Measurements from ENCODE around the gene MCUR1.
"Not testable (repeated sequence)": the region's sequence is repeated elsewhere in the genome, so short reads cannot be mapped to it uniquely, and the experiment has no call there.

Gene MCUR1

DNA sequence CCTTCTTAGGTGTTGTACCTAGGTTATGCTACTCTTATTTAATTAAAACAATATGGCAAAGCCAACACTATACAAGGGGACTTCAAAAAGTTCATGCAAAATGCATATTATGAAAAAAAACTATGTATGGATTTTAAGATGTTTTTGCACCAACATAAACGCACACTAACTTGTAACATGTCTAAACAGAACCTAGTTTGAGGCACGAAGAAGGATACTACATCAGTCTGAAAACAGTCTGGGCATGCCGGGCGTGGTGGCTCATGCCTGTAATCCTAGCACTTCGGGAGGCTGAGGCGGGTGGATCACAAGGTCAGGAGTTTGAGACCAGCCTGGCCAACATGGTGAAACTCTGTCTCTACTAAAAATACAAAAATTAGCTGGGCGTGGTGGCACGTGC, 34.2 kb downstream of the MCUR1 start:
- not testable (repeated sequence) for DNase-seq

DNA sequence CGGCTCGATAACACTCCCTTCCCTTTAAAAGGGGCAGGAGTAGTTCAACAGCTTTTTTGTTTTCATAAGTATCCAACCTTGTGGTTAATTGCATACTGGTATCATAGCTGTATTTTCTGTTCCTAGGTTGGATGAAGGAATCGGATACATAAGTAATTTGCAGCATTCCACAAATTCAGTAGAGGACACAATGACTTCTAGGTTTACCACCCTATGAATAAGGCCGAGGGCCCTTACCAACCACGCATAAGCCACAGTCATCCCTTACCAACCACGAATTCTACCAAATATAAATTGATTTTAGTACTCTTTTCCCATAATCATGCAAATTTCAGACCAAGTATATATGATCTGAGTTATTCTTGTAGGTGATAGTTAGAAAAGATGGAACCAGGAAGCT, 36.3 kb downstream of the MCUR1 start:
- no peak for DNase-seq

DNA sequence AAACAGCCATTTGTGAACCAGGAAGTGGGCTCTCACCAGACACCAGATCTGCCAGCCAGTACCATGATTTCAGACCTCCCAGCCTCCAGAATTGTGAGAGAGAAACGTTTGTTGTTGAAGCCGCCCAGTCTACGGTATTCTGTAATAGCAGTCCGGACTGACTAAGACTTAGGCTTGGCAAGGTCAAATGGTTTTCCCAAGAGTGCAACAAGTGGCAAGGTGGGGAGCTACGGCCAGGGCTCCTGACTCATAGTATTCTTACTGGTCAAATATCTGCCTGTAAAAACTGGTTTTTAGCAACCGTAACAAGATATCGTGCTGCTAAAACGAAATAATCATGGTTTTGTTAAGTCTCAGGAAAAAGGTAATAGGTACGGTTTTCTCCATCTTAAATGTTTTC, 37.8 kb downstream of the MCUR1 start:
- no peak for DNase-seq

DNA sequence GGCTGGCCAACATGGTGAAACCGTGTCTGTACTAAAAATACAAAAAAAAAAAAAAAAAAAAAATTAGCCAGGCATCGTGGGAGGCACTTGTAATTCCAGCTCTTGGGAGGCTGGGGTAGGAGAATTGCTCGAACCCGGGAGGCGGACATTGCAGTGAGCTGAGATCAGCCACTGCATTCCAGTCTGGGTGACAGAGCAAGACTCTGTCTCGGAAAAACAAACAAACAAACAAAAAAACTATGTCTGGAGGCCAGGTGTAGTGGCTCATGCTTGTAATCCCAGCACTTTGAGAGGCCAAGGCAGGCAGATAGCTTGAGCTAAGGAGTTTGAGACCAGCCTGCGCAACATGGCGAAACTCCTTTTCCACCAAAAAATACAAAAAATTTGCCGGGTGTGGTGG, 38.9 kb downstream of the MCUR1 start:
- DNase-seq: not testable (repeated sequence)

DNA sequence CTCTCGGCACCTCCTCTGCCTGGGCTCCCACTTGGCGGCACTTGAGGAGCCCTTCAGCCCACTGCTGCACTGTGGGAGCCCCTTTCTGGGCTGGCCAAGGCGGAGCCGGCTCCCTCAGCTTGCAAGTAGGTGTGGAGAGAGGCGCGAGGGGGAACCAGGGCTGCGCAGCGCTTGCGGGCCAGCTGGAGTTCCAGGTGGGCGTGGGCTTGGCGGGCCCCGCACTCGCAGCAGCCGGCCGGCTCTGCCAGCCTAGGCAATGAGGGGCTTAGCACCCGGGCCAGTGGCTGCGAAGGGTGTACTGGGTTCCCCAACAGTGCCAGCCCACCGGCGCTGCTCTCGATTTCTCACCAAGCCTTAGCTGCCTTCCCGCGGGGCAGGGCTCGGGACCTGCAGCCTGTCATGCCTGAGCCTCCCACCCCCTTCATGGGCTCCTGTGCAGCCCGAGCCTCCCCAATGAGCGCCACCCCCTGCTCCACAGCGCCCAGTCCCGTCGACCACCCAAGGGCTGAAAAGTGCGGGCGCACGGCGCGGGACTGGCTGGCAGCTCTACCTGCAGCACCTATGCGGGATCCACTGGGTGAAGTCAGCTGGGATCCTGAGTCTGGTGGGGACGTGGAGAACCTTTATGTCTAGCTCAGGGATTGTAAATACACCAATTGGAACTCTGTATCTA, 41.9 kb downstream of the MCUR1 start:
- DNase-seq: not testable (repeated sequence)

DNA sequence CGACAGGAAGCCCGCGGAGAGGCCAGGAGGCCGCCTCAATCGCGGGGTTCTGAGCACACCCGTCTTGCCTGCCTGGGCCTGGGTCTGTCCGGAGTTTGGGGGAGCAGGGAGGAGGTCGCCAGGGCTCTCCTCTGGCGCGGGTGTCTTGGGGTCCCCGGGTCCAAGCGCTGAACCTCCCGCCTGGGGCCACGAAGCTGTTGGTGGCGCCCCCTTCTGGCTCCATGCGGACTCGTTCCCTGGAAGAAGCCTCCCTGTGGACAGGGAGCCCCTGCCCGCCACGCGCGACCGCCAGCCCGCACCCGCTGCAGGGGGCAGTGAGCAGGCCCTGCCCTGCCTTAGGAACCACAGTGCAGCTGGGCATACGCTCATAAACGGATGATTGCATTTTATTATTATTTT, 44.7 kb downstream of the MCUR1 start:
- no peak for DNase-seq

DNA sequence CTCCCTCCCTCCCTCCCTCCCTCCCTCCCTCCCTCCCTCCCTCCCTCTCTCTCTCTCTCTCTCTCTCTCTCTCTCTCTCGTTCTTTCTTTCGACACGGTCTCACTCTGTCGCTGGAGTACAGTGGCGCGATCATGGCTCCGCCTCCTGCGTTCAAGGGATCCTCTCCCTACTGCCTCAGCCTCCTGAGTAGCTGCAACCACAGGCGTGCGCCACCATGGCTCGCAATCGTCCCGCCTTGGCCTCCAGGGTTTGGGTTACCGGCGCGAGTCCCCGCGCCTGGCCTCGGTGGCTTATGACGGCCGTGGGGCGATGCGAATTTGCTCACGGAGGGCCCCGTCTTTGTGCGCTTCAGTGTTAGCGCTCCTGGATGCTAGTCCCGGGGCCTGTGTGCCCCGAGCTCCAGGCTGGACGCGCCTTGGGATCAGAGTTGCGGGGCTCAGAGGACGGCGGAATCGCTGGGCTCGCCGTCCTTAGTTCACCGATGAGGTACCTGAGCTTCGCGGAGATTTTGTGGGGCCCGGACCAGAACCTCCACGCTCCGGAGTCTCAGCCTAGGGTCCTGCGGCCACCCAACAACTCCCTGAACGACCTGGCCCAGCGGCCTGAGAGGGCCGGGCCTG, 45.2 kb downstream of the MCUR1 start:
- DNase-seq: no peak

DNA sequence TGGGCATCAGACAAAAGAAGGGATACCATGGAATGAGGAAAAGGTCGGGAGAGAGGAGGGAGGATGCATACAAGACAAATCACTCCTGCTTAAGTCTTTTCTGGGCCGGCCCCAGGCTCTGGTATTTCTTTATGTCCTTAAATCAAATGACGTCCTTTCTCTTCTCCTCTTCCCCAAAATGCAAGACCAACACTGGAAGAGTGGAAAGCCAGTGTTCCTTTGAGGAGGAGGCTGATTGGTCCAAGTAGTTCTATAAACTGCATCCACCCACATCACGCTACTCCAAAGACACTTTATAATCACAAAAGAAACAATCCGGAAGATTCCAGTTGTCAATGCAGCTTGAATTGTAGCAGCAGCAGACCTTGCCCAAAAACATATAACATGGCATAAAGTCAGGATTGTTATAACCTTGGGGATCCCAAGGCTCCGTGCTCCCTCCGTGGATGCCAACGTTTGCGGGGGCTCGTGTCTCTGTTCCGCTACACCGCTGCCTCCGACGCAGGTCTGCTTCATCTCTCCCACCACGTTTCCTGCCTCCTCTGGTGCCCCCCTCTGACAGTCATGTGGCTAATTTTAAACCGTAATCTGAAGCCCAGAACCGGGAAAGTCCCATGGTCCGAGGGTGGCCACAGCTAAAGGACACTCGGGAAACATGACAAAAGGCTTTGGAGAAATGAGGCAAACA, 47.1 kb downstream of the MCUR1 start:
- peak in 36 of 56 donors; percentile 1 to 53 (median 12) for DNase-seq

DNA sequence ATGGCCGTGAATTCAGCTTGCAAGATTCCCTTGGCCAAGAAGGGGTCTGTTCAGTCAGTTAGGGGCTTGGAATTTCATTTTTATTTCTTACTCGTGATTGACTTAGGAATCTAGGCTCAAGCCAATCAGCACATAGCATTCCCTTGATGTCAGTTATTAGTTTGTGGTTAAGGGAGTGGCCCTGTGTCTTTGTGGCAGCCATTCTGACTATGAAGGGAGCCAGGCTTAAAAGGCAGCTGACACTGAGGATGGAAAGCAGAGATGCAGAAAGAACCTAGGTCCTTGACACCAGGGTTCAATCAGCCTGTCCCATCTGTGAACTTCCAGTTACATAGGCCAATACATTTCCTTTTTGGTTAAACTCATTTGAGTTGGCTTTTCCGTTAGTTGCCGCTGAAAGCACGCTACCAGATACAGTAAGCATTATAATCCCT, 48.1 kb downstream of the MCUR1 start:
- DNase-seq: no peak

DNA sequence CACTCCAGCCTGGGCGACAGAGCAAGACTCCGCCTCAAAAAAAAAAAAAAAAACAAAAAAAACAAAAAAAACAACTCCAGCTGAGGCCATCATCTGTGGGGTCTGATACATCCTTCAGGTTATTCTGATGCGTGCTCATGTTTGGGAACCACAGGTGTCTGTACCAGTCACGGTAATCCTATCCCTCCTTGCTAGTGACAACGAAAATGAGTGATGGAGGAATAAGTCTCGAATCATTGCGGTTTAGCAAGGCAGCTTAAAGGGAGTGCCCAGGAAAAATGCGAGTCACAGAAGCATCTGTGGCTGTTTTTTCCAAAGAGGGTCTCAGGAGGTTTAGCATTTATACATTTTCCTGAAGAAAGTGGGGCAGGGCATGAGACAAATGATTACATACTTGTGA, 48.8 kb downstream of the MCUR1 start:
- DNase-seq: no peak

DNA sequence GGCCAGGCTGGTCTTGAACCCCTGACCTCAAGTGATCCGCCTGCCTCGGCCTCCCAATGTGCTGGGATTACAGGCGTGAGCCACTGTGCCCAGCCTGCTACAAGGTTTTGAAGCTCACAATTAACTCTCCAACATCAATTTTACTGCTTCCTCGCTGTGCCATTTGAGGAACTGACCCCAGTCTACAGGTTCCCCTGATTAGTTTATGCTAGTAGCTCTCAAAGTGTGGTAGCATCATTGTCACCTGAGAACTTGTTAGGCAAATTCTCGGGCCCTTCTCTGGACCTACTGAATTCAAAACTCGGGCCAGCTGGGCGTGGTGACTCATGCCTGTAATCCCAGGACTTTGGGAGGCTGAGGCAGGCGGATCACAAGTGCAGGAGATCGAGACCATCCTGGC, 49.4 kb downstream of the MCUR1 start:
- no peak for DNase-seq

DNA sequence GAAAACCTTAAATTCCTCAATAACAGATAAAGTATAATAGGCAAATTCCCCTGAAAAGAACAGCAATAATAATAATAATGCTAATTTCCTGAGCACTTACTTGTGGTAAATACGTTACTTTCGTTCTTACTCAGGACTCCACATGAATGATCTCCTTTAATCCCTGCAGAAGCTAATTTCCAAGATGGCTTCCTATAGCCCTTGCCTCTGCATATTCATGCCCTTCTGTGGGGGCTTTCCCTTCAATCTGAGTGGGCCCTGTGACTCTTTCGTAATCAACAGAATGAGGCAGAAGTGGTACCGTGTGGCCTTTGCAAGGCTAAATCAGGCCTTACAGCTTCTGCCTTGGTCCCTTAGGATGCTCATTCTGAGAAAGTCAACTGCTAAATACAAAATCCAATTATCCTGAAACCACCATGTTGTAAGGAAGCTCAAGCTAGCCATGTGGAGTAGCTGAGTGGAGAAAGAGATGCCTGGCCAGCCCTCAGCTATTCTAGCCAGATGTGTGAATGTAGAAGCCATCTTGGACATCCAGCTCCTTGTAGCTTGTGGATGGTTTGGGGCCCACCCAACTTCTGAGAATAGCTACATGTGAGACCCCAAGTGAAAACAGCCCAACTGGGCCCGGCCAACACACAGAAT, 50.5 kb downstream of the MCUR1 start:
- no peak for DNase-seq

DNA sequence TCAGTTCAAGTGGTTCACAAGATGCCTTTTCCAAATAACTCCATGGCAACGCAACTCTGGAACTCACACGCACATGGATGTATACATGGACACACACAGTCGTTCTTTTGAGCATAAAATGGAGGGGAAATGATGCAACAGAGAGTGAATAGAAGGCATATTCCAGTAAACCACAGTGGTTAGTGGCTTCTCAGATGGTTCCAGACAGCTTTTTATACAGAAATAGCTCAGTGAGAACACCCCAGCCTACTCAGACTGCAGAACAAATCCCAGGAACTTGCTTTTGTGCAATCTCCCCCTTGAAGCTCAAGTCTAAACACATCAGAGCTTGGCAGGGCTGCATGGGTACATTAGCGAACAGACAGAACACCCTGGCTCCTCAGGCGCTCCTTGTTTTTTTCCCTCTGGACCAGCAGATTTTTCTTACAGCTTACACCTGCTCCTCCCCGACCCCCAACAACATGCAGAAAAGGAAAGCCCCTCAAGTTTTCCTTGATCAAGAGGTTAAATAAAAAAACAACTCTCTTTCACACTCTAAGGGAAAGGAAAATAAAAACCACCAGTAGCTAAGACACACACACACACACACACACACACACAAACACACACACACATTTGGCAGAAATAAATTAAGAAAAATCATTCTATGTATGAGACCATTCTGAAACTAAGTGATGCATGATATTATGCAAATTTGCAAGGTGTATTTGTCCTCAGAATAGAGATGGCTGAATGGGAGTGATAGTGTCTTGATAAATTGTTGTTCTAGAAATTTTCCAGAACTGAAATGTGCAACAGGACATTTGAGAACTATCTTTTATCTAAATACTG, 51.5 kb downstream of the MCUR1 start:
- DNase-seq: peak in 40 of 56 donors; percentile 1 to 70 (median 26)

DNA sequence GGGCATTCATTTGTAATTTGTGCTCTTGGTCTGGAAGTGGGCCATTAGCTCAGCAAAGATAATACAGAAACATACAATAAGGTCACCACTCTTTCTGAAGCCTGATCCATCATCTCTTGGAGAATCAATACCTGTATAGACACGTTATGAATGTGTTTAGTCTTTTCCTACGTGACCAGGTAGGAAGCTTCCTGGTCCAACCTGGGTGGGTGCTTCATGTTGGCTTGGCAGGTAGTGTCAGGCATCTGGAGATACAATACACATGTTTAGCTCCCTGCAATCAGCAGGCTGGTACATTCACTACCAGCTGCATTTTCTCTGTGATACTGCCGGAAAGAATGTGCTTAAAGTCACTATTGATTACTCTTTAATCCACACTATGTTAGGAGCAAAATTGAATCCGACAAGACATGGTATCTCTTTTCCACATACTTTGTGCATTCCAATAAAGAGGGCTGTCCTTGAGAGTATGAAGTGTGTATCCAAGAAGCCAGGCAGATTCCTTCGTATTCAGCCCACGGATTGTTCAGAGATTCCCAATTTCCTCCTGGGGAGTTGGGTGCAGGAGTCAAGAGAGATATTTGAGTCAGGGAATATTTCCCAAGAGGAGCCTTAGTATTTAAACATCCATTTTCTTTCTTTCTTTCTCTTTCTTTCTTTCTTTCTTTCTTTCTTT, 52.9 kb downstream of the MCUR1 start:
- no peak for DNase-seq

DNA sequence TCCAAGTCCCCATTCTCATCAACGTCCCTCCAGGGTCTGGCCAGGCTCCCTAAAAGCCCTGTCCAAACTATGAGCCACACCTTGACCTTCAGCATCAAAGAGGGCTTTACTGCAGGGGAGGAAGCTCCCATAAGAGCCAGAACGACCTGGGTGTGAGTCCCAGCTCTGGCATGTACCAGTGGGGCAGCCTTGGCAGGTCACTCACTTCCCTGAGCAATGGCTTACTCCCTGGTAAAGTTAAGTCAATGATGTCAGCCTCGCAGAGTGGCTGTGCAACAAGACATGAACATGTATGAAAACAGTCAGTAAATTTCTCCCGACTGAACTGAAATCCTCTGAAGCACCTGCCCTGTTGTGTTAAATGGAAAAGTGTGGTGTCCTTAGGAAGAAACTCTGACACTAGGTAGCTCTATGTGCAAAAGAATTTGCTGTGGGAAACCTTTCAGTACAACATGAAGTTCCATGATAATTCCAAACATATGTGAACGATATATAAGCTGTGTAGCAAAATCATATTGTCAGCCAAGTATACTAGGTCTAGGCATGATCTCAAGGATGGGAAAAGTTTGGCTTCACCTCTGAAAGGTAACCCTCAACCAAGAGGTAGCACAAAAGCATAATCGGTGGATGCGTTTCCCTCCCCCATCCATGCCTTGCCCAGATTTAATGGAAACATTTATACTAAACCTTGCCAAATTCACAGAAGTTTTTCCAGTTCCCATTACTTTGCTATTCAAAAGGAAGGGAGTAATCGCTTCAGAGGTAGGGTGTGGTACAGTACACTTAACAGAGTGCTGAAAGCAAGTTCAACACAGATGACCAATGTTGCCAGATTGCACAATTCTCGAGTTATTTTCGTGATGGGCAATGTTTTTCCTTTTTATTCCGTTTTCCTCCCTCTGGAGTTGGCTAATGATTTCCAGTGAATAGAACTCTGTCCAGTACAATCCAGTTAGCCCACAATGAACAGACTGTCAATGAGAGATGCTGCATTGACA, 53.8 kb downstream of the MCUR1 start:
- no peak for DNase-seq

DNA sequence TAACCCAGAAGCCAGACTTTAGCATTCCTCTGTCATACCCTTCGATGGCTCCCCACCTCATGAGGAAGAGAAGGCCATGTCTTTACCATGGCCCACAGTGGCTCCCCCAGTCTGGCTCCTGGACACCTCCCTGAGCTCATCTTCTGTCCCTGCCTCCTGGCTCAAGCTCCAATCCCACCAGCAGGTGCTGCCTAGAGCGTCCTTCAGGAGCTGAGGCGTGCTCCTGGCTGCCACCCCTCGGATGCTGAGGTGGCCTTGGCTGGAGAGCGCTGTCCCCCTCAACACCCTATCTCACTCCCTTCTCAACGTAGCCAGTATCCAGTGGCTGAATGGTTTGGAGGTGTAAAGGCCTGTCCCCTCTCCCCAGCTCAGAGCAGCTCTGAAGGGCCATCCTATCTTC, 55.3 kb downstream of the MCUR1 start:
- DNase-seq: no peak

DNA sequence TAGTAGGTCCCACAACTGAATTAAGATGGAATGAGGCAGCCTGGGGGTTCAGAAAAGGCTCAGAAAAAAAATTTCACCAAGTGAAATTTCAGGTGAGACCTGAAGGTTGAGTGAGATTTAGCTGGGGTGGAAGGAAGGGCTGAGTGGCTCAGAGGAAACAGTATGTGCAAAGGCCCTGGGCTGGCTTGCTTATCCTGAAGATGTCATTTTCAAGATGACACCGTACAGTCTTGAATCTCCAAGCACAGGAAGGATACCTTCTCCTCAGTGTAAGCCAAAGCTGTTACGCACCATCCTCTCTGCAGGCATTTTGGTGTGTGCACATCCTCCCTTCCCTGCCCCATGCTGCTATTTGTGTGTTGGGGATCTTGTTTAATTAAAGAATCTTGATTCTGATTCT, 59.7 kb downstream of the MCUR1 start:
- DNase-seq: no peak

DNA sequence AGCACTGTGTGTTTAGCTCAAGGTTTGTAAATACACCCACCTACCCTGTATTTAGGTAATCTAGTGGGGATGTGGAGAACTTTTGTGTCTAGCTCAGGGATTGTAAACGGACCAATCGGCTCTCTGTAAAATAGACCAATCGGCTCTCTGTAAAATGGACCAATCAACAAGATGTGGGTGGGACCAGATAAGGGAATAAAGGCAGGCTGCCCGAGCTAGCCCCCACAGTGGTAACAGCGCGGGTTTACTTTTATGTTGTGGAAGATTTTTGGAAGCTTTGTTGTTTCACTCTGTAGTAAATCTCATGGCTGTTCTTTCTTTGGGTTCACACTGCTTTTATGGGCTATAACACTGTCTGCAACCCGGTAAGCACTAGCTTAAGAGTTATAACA, 70.6 kb downstream of the MCUR1 start:
- no peak for DNase-seq

DNA sequence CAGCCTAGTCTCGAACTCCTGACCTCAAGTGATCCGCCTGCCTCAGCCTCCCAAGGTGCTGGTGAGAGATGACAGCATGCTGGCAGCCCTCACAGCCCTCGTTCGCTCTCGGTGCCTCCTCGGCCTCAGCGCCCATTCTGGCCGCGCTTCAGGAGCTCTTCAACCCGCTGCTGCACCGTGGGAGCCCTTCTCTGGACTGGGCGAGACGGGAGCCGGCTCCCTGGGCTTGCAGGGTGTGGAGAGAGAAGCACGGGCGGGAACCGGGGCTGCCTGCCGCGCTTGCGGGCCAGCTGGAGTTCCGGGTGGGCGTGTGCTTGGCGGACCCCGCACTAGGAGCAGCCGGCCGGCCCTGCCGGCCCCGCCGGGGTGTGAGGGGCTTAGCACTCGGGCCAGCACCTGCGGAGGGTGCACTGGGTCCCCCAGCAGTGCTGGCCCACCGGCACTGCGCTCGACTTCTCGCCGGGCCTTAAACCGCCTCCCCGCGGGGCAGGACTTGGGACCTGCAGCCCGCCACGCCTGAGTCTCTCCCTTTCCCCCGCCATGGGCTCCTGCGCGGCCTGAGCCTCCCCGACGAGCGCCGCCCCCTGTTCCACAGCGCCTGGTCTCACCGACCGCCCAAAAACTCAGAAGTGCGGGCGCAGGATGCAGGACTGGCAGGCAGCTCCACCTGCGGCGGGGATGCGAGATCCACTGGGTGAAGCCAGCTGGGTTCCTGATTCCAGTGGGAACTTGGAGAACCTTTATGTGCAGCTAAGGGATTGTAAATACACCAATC, 71.2 kb downstream of the MCUR1 start:
- no peak for DNase-seq

Data from nucleus accumbens (tissue), 56 donors.